Measurements from ENCODE around the gene GCAT. TPM values are rescaled to one million over a fixed set of nuclear protein-coding genes. Genes with fewer than 3 reads are reported as not detected.
A peak's percentile ranks its signal among the peaks of the same experiment; 100 is the strongest.

Gene GCAT
- total and polyA plus RNA-seq, 2 of the 13 experiments (the other 11 are each of a cell fraction or from before 2014, with no cell fraction given) = 28.0 to 50.3 TPM

GRCh38 chr22:37852418-37852817, 44.7 kb downstream of the GCAT start:
- Histone ChIP-seq H2AFZ (ENCODE audit: low read length) (no peak overlapping the region), H3K79me2 (ENCODE audit: insufficient read depth, low read length) (peaks cover 62% of the 10 kb centered on the region), H3K36me3 (replicated peaks in 1 of 2; ENCODE audit: control insufficient read depth in 1 of 2, insufficient read depth in 2 of 2, low read length in 2 of 2) (peaks cover 15 to 61% of the 10 kb centered on the region in 2 experiments), H3K4me3 (replicated peaks in 1 of 3; ENCODE audit: insufficient read depth in 1 of 3, low read depth in 2 of 3, low read length in 3 of 3) (no peak overlapping the region), H3K27ac (ENCODE audit: extremely low read length, insufficient read depth, low read length) (peak overlapping the region; percentile 33), H3K27me3 (ENCODE audit: control insufficient read depth in 1 of 2, insufficient read depth in 2 of 2, low read length in 2 of 2) (no peaks in the 10 kb centered on the region; a peak in 2 of 5 replicates), H4K20me1 (ENCODE audit: insufficient read depth, low read length) (no peaks in the 10 kb centered on the region), H3K9me3 (ENCODE audit: low read length) (no peaks in the 10 kb centered on the region), H3K4me1 (ENCODE audit: insufficient read depth, low read length) (peaks cover 38% of the 10 kb centered on the region), H3K9ac (ENCODE audit: insufficient read depth, low read depth, low read length) (no peak overlapping the region), H3K4me2 (ENCODE audit: low read depth, low read length) (no peak overlapping the region)
- ChIA-PET POLR2A (interaction anchor here (0.9 to 3.8 kb wide), 4 partner anchors 8 to 29 kb away, joined by 3 to 14 read pairs (median 5); partner anchors contain the start of genes ANKRD54 and GALR3), CTCF (ENCODE audit: low intra/inter-chr PET ratio, low total read pairs) (no interaction called here)
- no TSS peak for BruUV-seq (replicated peaks)
- no peak for FAIRE-seq
- WGBS (ENCODE audit: low lambda C conversion rate) = 83% methylated on average over 5 of the region's 5 CpGs
- ATAC-seq = no peak
- intact Hi-C loops (cut with micrococcal nuclease; ENCODE audit: unreplicated experiment) (no loop called here), in situ Hi-C loops (cut with HindIII; ENCODE audit: extremely low pct_ligation_motif_present, low pct_unique_long_range_greater_than_20kb) (no loop called here)
- no peak for DNase-seq (ENCODE audit: low spot score)
- TF ChIP-seq FOXA3 (CRISPR knock-in tag; IDR thresholded peaks at IDR 0.05) (no peak), ARID4A (CRISPR knock-in tag; IDR thresholded peaks at IDR 0.05; ENCODE audit: borderline replicate concordance) (no peak), ZFP82 (CRISPR knock-in tag; IDR thresholded peaks at IDR 0.05; ENCODE audit: borderline replicate concordance) (no peak), NFYB (CRISPR knock-in tag; IDR thresholded peaks at IDR 0.05) (no peak), NR2F1 (CRISPR knock-in tag; IDR thresholded peaks at IDR 0.05) (no peak), ARNTL (CRISPR knock-in tag; IDR thresholded peaks at IDR 0.05) (no peak)
- TF ChIP-seq, protein P1, sequence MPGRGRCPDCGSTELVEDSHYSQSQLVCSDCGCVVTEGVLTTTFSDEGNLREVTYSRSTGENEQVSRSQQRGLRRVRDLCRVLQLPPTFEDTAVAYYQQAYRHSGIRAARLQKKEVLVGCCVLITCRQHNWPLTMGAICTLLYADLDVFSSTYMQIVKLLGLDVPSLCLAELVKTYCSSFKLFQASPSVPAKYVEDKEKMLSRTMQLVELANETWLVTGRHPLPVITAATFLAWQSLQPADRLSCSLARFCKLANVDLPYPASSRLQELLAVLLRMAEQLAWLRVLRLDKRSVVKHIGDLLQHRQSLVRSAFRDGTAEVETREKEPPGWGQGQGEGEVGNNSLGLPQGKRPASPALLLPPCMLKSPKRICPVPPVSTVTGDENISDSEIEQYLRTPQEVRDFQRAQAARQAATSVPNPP (CRISPR knock-in tag; IDR thresholded peaks at IDR 0.05) = no peak
- TF ChIP-seq, protein P2, sequence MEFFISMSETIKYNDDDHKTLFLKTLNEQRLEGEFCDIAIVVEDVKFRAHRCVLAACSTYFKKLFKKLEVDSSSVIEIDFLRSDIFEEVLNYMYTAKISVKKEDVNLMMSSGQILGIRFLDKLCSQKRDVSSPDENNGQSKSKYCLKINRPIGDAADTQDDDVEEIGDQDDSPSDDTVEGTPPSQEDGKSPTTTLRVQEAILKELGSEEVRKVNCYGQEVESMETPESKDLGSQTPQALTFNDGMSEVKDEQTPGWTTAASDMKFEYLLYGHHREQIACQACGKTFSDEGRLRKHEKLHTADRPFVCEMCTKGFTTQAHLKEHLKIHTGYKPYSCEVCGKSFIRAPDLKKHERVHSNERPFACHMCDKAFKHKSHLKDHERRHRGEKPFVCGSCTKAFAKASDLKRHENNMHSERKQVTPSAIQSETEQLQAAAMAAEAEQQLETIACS (CRISPR knock-in tag; IDR thresholded peaks at IDR 0.05) = no peak
- TF ChIP-seq, protein P3, sequence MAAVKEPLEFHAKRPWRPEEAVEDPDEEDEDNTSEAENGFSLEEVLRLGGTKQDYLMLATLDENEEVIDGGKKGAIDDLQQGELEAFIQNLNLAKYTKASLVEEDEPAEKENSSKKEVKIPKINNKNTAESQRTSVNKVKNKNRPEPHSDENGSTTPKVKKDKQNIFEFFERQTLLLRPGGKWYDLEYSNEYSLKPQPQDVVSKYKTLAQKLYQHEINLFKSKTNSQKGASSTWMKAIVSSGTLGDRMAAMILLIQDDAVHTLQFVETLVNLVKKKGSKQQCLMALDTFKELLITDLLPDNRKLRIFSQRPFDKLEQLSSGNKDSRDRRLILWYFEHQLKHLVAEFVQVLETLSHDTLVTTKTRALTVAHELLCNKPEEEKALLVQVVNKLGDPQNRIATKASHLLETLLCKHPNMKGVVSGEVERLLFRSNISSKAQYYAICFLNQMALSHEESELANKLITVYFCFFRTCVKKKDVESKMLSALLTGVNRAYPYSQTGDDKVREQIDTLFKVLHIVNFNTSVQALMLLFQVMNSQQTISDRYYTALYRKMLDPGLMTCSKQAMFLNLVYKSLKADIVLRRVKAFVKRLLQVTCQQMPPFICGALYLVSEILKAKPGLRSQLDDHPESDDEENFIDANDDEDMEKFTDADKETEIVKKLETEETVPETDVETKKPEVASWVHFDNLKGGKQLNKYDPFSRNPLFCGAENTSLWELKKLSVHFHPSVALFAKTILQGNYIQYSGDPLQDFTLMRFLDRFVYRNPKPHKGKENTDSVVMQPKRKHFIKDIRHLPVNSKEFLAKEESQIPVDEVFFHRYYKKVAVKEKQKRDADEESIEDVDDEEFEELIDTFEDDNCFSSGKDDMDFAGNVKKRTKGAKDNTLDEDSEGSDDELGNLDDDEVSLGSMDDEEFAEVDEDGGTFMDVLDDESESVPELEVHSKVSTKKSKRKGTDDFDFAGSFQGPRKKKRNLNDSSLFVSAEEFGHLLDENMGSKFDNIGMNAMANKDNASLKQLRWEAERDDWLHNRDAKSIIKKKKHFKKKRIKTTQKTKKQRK (IDR thresholded peaks at IDR 0.05; ENCODE audit: low read length) = no peak
- TF ChIP-seq, protein P4, sequence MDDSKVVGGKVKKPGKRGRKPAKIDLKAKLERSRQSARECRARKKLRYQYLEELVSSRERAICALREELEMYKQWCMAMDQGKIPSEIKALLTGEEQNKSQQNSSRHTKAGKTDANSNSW (CRISPR knock-in tag; IDR thresholded peaks at IDR 0.05; ENCODE audit: borderline replicate concordance) = no peak
- TF ChIP-seq, protein P5, sequence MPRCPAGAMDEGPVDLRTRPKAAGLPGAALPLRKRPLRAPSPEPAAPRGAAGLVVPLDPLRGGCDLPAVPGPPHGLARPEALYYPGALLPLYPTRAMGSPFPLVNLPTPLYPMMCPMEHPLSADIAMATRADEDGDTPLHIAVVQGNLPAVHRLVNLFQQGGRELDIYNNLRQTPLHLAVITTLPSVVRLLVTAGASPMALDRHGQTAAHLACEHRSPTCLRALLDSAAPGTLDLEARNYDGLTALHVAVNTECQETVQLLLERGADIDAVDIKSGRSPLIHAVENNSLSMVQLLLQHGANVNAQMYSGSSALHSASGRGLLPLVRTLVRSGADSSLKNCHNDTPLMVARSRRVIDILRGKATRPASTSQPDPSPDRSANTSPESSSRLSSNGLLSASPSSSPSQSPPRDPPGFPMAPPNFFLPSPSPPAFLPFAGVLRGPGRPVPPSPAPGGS (CRISPR knock-in tag; IDR thresholded peaks at IDR 0.05) = no peak
